Liver (tissue), 9 donors: ENCODE measurements around the gene LRRN2. TPM values are rescaled to one million over a fixed set of nuclear protein-coding genes. Genes with fewer than 3 reads are reported as not detected.

Experiments
- DNase-seq: peaks from one replicate; pipeline ENCODE4 v3.0.0-alpha.2; 2017; ENCODE audit warnings: low spot score
- H3K27ac ChIP-seq, 2 donors: one replicate each; pipeline ENCODE4 v1.7.0; 2013; ENCODE audit warnings: inconsistent platforms in 2 of 2, low read length in 2 of 2, control low read depth in 1 of 2, low read depth in 1 of 2, mild to moderate bottlenecking in 1 of 2
- H3K27me3 ChIP-seq, 4 donors: one replicate each; pipeline versions ENCODE4 v1.6.1 to v1.7.0; 2013; ENCODE audit warnings: low read length in 3 of 4, inconsistent platforms in 1 of 4, mild to moderate bottlenecking in 1 of 4, moderate library complexity in 1 of 4; ENCODE audit not compliant: control insufficient read depth in 4 of 4, insufficient read depth in 4 of 4
- H3K36me3 ChIP-seq, 4 donors: one replicate each; pipeline versions ENCODE4 v1.6.1 to v1.7.0; 2013; ENCODE audit warnings: low read length in 3 of 4, mild to moderate bottlenecking in 3 of 4, low read depth in 1 of 4, moderate library complexity in 1 of 4; ENCODE audit not compliant: control insufficient read depth in 4 of 4, insufficient read depth in 3 of 4
- H3K4me1 ChIP-seq, 4 donors: one replicate each; pipeline versions ENCODE4 v1.6.1 to v1.7.0; 2013; ENCODE audit warnings: low read length in 3 of 4, mild to moderate bottlenecking in 3 of 4, moderate library complexity in 1 of 4; ENCODE audit not compliant: control insufficient read depth in 4 of 4, insufficient read depth in 4 of 4
- H3K4me3 ChIP-seq, 3 donors: one replicate each; pipeline versions ENCODE4 v1.6.1 to v1.7.0; 2013; ENCODE audit warnings: low read length in 3 of 3, control low read depth in 1 of 3, low read depth in 1 of 3, mild to moderate bottlenecking in 1 of 3
- H3K9ac ChIP-seq, 2 donors: one replicate each; pipeline ENCODE4 v1.7.0; 2013; ENCODE audit warnings: low read length in 2 of 2, mild to moderate bottlenecking in 2 of 2, moderate library complexity in 2 of 2, control low read depth in 1 of 2, low read depth in 1 of 2
- H3K9me3 ChIP-seq, 4 donors: one replicate each; pipeline versions ENCODE4 v1.6.1 to v1.7.0; 2013; ENCODE audit warnings: low read length in 3 of 4; ENCODE audit not compliant: control insufficient read depth in 4 of 4
- ATF3 ChIP-seq: IDR thresholded peaks from 2 replicates; pipeline ENCODE4 v1.6.1; 2016; ENCODE audit warnings: antibody characterized with exemption
- CTCF ChIP-seq: fragments of 150-350 bp; IDR thresholded peaks from 2 replicates; pipeline ENCODE4 v1.5.1; 2017; ENCODE audit warnings: improper control_type of control experiment, low read depth, low read length; ENCODE audit not compliant: missing input control
- EGR1 ChIP-seq, 2 donors: IDR thresholded peaks; 2 replicates each; pipeline ENCODE4 v1.6.1; 2016 to 2018; ENCODE audit warnings: antibody characterized with exemption in 2 of 2, low read depth in 2 of 2
- FOXA1 ChIP-seq: IDR thresholded peaks from 2 replicates; pipeline ENCODE4 v1.6.1; 2016; ENCODE audit warnings: antibody characterized with exemption
- FOXA2 ChIP-seq: IDR thresholded peaks from 2 replicates; pipeline ENCODE4 v1.6.1; 2016; ENCODE audit warnings: antibody characterized with exemption
- GABPA ChIP-seq, 2 donors: IDR thresholded peaks in 1 of 2; conservative IDR thresholded peaks in 1 of 2; 2 replicates each; pipeline ENCODE4 v1.6.1; 2016; ENCODE audit warnings: antibody characterized with exemption in 2 of 2, mild to moderate bottlenecking in 1 of 2, moderate library complexity in 1 of 2
- HNF4A ChIP-seq, 2 donors: conservative IDR thresholded peaks; 2 replicates each; pipeline ENCODE4 v1.6.1; 2016; ENCODE audit warnings: antibody characterized with exemption in 2 of 2, mild to moderate bottlenecking in 2 of 2
- HNF4G ChIP-seq: IDR thresholded peaks from 2 replicates; pipeline ENCODE4 v1.6.1; 2016; ENCODE audit warnings: antibody characterized with exemption
- JUND ChIP-seq, 2 donors: IDR thresholded peaks; 2 replicates each; pipeline ENCODE4 v1.6.1; 2016; ENCODE audit warnings: antibody characterized with exemption in 2 of 2
- MAX ChIP-seq: IDR thresholded peaks from 2 replicates; pipeline ENCODE4 v1.6.1; 2016; ENCODE audit warnings: antibody characterized with exemption
- NR2F2 ChIP-seq: IDR thresholded peaks from 2 replicates; pipeline ENCODE4 v1.6.1; 2016; ENCODE audit warnings: antibody characterized with exemption
- RAD21 ChIP-seq, 2 donors: IDR thresholded peaks; 2 replicates each; pipeline ENCODE4 v1.6.1; 2016; ENCODE audit warnings: antibody characterized with exemption in 2 of 2, mild to moderate bottlenecking in 2 of 2
- REST ChIP-seq: IDR thresholded peaks from 2 replicates; pipeline ENCODE4 v1.6.1; 2016; ENCODE audit warnings: antibody characterized with exemption, mild to moderate bottlenecking
- RXRA ChIP-seq, 2 donors: IDR thresholded peaks; 2 replicates each; pipeline ENCODE4 v1.6.1; 2017 to 2018; ENCODE audit warnings: antibody characterized with exemption in 2 of 2, mild to moderate bottlenecking in 1 of 2
- SP1 ChIP-seq: IDR thresholded peaks from 2 replicates; pipeline ENCODE4 v1.6.1; 2018; ENCODE audit warnings: antibody characterized with exemption, mild to moderate bottlenecking
- TAF1 ChIP-seq: conservative IDR thresholded peaks from 2 replicates; pipeline ENCODE4 v1.6.1; 2016; ENCODE audit warnings: antibody characterized with exemption, mild to moderate bottlenecking
- YY1 ChIP-seq: IDR thresholded peaks from 2 replicates; pipeline ENCODE4 v1.6.1; 2016; ENCODE audit warnings: antibody characterized with exemption, mild to moderate bottlenecking
- WGBS: extraction: QIAGEN DNeasy Blood & Tissue Kit; methylation state at CpG from one replicate; pipeline ENCODE4 v1.1.7; 2013; 5-methylcytosine and 5-hydroxymethylcytosine counted together
- polyA plus RNA-seq, 2 donors: library from polyadenylated mRNA; stranded (reverse) in 1 of 2; unstranded in 1 of 2; fragments of 200-250 nt in 1 of 2; fragments of >200 nt in 1 of 2; fragmentation: Nextera tagmentation in 1 of 2; extraction: Ambion mirVana in 1 of 2; gene quantifications; one replicate each; pipeline versions ENCODE4 v1.2.1 to v1.2.3, GENCODE V29; 2013 to 2015
- total RNA-seq, 2 donors: library from RNA; depleted of rRNA; stranded (reverse); fragments of >200 nt; gene quantifications; one replicate each; pipeline ENCODE4 v1.2.3, GENCODE V29; 2014
- TF ChIP-seq, protein P1 (sequence below): IDR thresholded peaks from 2 replicates; pipeline ENCODE4 v1.6.1; 2016; ENCODE audit warnings: antibody characterized with exemption
- donor health status: healthy.
- donor health status: healthy.
- donor health status: healthy.
- donor health status: healthy.
- donor health status: healthy.

Gene LRRN2
- total and polyA plus RNA-seq, 4 donors = 0.13 to 2.8 (median 0.28) TPM

- 84% methylated on average over 6 of the region's 6 CpGs for WGBS
- TF ChIP-seq NR2F2 = no peak
- no peak for TF ChIP-seq ATF3
- TF ChIP-seq RAD21 (IDR thresholded peaks at IDR 0.05) = no peak
- no peak for TF ChIP-seq EGR1 (IDR thresholded peaks at IDR 0.05; ENCODE audit: low read depth in 2 of 2)
- no peak for TF ChIP-seq HNF4G
- TF ChIP-seq REST = no peak
- no peak for TF ChIP-seq FOXA2
- no peak for TF ChIP-seq CTCF
- no peak for TF ChIP-seq RXRA (IDR thresholded peaks at IDR 0.05)
- TF ChIP-seq, protein P1, sequence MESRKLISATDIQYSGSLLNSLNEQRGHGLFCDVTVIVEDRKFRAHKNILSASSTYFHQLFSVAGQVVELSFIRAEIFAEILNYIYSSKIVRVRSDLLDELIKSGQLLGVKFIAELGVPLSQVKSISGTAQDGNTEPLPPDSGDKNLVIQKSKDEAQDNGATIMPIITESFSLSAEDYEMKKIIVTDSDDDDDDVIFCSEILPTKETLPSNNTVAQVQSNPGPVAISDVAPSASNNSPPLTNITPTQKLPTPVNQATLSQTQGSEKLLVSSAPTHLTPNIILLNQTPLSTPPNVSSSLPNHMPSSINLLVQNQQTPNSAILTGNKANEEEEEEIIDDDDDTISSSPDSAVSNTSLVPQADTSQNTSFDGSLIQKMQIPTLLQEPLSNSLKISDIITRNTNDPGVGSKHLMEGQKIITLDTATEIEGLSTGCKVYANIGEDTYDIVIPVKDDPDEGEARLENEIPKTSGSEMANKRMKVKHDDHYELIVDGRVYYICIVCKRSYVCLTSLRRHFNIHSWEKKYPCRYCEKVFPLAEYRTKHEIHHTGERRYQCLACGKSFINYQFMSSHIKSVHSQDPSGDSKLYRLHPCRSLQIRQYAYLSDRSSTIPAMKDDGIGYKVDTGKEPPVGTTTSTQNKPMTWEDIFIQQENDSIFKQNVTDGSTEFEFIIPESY = no peak
- no peak for TF ChIP-seq JUND (IDR thresholded peaks at IDR 0.05)
- H3K27ac ChIP-seq = no peak overlapping the region
- DNase-seq = no peak
- H3K36me3 ChIP-seq = no peaks in the 10 kb centered on the region
- no peak overlapping the region for H3K4me3 ChIP-seq
- peaks cover 0 to 9% (median 7%) of the 10 kb centered on the region in 4 donors for H3K4me1 ChIP-seq
- no peaks in the 10 kb centered on the region for H3K9me3 ChIP-seq
- H3K27me3 ChIP-seq = peaks cover 0 to 6% (median 2%) of the 10 kb centered on the region in 4 donors
- no peak overlapping the region for H3K9ac ChIP-seq
Measured at GRCh38 chr1:204714194-204714860, 28.8 kb upstream of the LRRN2 start.

GRCh38 chr1:204713541-204713940, 28.0 kb upstream of the LRRN2 start:
- H3K36me3 ChIP-seq = no peaks in the 10 kb centered on the region
- H3K27me3 ChIP-seq = peaks cover 0 to 6% (median 2%) of the 10 kb centered on the region in 4 donors
- no peak overlapping the region for H3K4me3 ChIP-seq
- H3K9ac ChIP-seq = no peak overlapping the region
- no peak overlapping the region for H3K27ac ChIP-seq
- no peaks in the 10 kb centered on the region for H3K9me3 ChIP-seq
- DNase-seq = no peak
- H3K4me1 ChIP-seq = peaks cover 0 to 9% (median 7%) of the 10 kb centered on the region in 4 donors
- WGBS = 67% methylated on average over 5 of the region's 5 CpGs
- TF ChIP-seq MAX (no peak), FOXA1 (no peak), ATF3 (no peak), GABPA (IDR thresholded peaks at IDR 0.05 in 1 of 2, conservative IDR thresholded peaks at IDR 0.05 in 1 of 2) (no peak), RAD21 (IDR thresholded peaks at IDR 0.05) (no peak), HNF4A (conservative IDR thresholded peaks at IDR 0.05) (no peak), TAF1 (no peak), FOXA2 (no peak), REST (no peak), RXRA (IDR thresholded peaks at IDR 0.05) (no peak), JUND (IDR thresholded peaks at IDR 0.05) (no peak), SP1 (no peak), EGR1 (IDR thresholded peaks at IDR 0.05; ENCODE audit: low read depth in 2 of 2) (no peak), YY1 (no peak), HNF4G (no peak), NR2F2 (no peak)
